GM21515 (cell line): ENCODE data around the gene KCNJ13.

ENCODE experiments used
- ATAC-seq: cut with Tn5 transposase; IDR thresholded peaks from one replicate; pipeline ENCODE4 v1.9.1; 2021; ENCODE audit not compliant: unreplicated experiment

KCNJ13 gene

GRCh38 chr2:232776435-232776834, at the start of gene KCNJ13:
KCNJ13 (minus strand) TSS chr2:232776565; CDS start chr2:232771362, 5,203 bp downstream.
- ATAC-seq = no peak

DNA sequence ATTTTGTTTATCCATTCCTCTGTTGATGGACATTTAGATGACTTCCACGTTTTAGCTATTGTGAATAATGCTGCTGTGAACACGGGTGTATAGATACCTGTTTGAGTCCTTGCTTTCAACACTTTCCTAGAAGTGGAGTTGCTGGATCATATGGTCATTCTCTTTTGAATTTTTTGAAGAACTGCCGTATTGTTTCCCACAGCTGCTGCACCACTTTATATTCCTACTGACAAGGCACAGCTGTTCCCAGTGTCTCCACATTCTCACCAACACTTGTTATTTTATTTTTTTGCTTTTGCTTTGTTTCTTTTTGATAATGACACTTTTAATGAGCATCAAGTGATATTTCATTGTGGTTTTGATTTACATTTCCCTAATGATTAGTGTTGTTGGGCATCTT, 41.4 kb upstream of the KCNJ13 start:
- no peak for ATAC-seq

GRCh38 chr2:232816657-232817056, 40.3 kb upstream of the KCNJ13 start:
- no peak for ATAC-seq

DNA sequence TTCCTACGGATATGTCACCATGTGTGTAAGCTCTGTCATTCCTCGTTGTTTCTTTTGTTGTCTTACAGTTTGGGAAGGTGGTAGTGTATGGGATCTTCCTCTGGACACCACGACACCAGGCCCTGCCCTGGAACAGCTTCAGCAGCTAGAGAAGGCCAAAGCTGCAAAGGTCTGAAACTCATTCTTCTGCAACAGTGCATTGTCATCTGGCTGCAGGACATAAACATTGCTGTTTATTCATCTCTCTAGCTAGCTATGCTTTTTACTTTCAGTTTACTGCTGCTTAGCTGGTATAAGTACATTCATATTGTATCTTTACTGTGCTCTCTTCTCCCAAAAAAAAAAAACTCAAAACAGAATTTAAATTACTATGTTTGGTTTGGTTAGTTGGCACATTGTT, 39.2 kb upstream of the KCNJ13 start:
- no peak for ATAC-seq

DNA sequence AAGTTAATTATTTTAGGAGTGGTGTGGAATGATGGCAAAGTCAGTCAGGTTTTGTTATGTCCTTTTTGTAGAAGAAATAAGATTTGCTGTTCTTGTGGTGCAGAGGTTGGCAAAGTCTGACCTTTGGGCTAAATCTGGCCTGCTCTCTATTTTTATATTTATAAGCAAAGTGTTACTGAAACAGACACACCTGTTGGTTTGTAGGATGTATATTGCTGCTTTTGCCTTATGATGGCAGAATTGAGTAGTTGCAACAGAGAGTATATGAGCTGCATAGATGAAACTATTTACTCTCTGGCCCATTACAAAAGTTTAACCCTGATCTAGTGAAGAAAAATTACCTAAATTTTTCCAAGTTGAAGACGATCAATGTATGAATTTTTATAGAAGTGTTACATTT, 34.1 kb upstream of the KCNJ13 start:
- ATAC-seq = no peak

DNA sequence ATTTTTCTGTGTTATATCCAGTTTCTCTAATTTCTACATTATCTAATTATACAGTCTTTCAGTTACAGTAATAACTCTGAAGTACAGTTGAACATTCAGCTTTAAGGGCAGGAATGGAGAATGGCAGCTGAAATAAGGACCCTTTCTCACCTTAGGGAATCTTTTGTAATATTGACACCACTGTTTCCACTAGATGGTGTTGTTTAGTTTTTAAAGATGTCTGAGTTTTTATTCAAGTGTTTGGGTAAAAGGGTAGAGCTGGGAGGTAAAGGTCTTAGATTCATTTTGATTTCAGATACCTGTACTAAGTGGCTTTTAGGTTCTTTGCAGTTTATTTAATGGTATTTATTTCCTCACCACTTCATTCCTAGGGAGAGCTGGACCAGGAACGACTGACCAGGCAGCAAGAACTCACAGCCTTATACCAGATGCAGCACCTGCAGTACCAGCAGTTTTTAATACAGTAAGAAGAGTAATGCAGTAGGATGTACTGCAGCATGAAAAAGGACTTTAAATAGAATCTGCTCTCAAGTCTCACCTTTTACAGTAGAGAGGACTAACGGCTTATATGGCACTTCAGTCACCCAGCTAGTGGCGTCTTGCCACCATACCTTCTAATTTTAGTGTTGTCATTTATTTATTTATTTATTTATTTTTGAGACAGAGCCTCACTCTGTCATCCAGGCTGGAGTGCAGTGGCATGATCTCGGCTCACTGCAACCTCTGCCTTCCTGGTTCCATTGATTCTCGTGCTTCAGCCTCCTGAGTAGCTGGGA, 33.2 kb upstream of the KCNJ13 start:
- ATAC-seq = no peak

DNA sequence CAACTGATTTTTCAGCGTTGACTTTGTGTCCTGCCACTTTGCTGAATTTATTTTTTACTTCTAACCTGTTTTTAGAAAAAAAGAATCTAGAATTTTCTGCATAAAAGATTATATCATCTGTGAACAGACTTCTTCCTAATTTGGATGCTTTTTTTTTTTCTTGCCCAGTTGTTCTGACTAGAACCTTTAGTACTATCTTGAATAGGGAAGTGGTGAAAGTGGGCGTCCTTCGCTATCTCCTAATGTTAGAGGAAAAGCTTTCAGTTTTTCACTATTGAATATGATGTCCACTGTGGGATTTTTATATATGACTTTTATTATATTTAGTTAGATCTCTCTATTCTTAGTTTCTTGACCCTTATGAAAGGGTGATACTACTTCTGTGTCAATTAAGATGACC, 25.7 kb upstream of the KCNJ13 start:
- no peak for ATAC-seq

DNA sequence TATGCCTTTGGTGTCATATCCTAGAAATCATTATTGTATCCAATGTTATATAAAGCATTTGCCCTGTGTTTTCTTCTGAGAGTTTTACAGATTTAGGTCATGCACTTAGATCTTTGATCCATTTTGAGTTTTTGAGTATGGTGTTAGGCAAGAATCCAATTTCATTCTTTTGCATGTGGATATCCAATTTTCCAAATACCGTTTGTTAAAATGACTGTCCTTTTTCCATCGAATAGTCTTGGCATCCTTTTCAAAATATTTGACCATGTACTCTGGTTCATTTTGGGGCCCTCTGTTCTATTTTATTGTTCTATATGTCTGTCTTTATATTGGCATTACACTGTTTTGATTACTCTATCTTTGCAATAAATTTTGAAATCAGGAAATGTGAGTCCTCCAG, 23.8 kb upstream of the KCNJ13 start:
- no peak for ATAC-seq

- no peak for ATAC-seq
These were observed 21.8 kb upstream of the KCNJ13 start for GRCh38 chr2:232798187-232798586.

DNA sequence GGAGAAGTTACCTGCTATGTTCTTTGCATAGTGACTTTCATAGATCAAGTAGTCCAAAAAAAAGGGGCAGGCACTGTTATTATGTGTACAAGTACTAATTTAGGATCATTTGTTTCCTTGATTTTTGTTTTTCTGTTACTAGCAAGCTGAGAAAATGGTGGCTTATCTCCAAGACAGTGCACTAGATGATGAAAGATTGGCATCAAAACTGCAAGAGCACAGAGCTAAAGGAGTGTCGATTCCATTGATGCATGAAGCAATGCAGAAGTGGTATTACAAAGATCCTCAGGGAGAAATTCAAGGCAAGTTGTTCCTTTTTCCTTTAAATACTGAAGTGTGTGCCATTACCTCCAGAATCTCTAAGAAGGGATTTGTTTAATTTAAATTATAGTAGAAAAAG, 19.6 kb upstream of the KCNJ13 start:
- ATAC-seq = no peak

DNA sequence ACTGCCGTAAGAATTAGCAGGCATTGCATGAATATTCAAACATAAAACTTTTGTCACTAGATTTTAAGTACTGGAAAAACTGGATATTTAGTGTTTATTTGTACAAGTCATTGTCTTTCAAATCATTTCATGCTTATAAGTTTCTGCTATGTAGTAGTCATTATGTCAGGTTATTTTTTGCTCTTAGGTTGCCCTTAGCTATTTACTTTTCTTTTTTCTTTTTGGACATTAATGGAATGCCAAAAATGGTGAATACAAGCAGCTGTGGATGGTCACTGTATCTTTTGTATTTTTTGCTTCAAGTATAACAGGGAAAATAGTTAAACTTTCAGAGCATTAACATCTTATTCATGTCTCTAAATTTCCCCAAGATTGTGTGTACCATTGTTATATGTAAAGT, 18.6 kb upstream of the KCNJ13 start:
- ATAC-seq = no peak

GRCh38 chr2:232793271-232793670, 16.9 kb upstream of the KCNJ13 start:
- ATAC-seq = no peak

DNA sequence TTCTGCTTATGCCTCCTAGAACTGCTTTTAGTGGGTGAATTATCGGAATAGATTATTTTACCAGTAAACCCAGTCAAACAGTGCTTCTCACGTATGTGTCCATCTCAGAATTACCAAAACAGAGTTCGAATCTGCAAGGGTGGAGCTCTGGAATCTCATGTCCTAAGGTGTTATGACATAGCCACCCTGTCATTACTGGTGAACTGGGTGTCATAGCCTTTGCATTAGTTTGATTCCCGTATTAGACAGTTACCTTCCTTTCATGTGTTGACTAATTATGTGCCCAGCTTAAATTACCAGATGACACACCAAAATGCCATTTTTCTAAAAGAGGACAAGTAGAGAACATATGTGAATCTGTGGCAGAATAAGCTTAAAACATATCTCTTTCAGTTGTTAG, 15.2 kb upstream of the KCNJ13 start:
- no peak for ATAC-seq

- no peak for ATAC-seq
These were observed 12.7 kb upstream of the KCNJ13 start for GRCh38 chr2:232789082-232789481.

- ATAC-seq = no peak
These were observed 11.4 kb upstream of the KCNJ13 start for GRCh38 chr2:232787806-232788205.

GRCh38 chr2:232783278-232783677, 6.9 kb upstream of the KCNJ13 start:
- no peak for ATAC-seq

- ATAC-seq = peak; percentile 55
These were observed 5.4 kb upstream of the KCNJ13 start for GRCh38 chr2:232781765-232782164.

- ATAC-seq = no peak
These were observed 3.6 kb upstream of the KCNJ13 start for GRCh38 chr2:232779934-232780333.

DNA sequence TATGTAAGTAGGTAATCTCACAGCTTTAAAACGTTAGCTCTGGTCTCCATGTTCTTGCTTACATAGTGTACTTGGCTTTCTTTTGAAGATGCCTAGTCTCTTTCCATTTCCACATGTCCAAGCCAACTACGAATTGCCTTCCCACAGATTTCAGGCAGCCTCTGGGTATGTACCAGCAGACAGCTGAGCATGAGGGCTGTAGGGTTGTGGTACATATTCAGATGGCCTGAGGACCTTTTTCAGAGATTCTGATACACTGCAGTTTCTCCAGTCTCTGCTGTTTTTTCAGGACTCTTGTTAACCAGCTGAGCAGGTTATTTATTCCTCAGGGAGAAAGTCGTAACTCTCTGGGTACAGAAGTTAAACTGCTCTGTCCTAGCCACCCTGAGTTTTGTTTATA, 3.1 kb upstream of the KCNJ13 start:
- no peak for ATAC-seq

DNA sequence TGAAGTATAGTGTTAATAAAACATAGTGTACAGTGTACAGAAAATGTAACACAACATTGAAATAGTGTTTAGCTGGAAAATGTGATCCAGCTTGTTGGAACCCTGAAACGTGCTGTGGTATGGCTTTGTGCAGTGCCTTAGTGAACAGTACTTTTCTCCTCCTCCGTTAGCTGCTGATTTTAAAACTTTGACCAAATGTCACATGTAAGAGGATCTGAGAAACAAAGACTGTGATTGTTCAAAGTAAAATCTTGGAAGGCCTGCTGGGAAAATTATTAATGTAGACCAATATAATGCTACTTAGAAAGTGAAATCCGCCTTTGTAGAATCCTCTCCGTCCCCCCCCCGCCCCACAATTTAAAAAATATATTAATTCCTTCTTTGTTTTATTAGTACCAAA, 911 bp upstream of the KCNJ13 start:
- no peak for ATAC-seq

GRCh38 chr2:232773815-232774214, 2.5 kb downstream of the KCNJ13 start:
- no peak for ATAC-seq

DNA sequence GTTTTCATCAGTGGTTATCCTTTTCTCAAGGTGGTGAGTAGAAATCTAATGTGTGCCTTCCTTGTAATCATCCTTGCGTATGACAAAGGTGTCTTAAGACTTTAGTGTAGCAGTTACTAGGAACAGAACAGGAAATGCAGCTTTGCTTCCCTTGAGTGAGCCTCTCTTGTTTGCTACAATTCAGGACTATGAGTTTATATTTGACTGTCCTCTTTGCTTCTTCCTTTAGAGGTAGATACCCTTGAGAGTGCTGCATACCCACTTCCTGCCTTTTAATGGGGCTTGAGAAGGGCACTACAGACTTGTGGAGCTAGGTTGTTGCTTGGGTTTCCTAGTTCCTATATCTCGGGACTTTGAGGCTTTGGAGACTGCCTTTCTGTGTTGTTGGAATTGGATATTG, 3.8 kb downstream of the KCNJ13 start:
- no peak for ATAC-seq

DNA sequence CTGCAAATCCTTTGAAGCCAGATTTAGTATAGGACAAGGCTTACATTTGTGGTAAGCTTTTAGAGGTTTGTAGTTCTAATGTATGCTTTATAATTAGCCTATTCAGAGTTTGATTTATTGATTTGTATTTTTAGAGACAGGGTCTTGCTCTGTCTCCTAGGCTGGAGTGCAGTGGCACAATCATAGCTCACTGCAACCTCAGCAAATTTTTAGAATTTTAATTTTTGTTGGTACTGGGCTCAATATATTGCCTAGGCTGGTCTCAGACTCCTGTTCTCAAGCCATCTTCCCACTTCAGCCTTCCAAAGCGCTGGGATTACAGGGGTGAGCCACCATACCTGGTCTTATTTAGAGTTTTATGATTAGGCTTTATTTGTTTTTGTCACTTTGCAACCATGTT, 4.5 kb downstream of the KCNJ13 start:
- ATAC-seq = no peak
